PFSK-1 (cell line): ENCODE data around the gene SLC7A1.

Source experiments
- FOXP2 ChIP-seq: optimal IDR thresholded peaks from 2 replicates; pipeline ENCODE3; 2011; ENCODE audit warnings: borderline replicate concordance, control low read depth, inconsistent platforms; ENCODE audit not compliant: insufficient read depth; ENCODE audit errors: extremely low read length, extremely low read depth
- POLR2AphosphoS5 ChIP-seq: IDR thresholded peaks from 2 replicates; pipeline ENCODE4 v1.6.1; 2012; ENCODE audit warnings: low read depth, mild to moderate bottlenecking, control low read depth, low read length, moderate library complexity
- SIN3A ChIP-seq: IDR thresholded peaks from 2 replicates; pipeline ENCODE4 v1.6.1; 2012; ENCODE audit warnings: mild to moderate bottlenecking, low read length, moderate library complexity, borderline replicate concordance; ENCODE audit not compliant: insufficient read depth
- TAF1 ChIP-seq: IDR thresholded peaks from 2 replicates; pipeline ENCODE4 v1.6.1; 2012; ENCODE audit warnings: low read length, control low read depth, borderline replicate concordance; ENCODE audit not compliant: insufficient read depth
- TF ChIP-seq, protein P1 (sequence below), 2 experiments: IDR thresholded peaks; 2 replicates each; pipeline versions ENCODE4 v1.6.1 to v1.8.0; 2011 to 2012; ENCODE audit warnings: low read depth in 2 of 2, low read length in 2 of 2, control low read depth in 1 of 2, inconsistent platforms in 1 of 2, mild to moderate bottlenecking in 1 of 2, moderate library complexity in 1 of 2; ENCODE audit not compliant: insufficient read depth in 1 of 2

Gene SLC7A1

DNA sequence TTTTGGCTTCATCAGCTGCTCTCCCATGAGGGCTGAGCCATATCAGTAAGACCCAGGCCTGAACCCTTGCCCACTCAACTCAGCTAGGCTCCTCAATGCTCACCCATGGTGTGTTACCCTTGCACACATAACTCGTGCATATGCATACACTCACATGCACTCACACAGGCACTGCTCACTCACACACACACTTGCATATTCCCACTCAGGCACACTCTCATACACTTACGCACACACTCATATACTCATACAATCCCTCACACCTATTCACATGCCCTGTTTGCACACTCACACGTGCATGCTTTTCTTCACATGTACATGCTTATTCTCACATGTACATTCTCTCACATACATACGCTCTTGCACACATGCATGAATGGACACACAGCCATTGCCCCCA lies 93.8 kb downstream of the SLC7A1 start:
- TF ChIP-seq FOXP2: no peak
- TF ChIP-seq, protein P1, sequence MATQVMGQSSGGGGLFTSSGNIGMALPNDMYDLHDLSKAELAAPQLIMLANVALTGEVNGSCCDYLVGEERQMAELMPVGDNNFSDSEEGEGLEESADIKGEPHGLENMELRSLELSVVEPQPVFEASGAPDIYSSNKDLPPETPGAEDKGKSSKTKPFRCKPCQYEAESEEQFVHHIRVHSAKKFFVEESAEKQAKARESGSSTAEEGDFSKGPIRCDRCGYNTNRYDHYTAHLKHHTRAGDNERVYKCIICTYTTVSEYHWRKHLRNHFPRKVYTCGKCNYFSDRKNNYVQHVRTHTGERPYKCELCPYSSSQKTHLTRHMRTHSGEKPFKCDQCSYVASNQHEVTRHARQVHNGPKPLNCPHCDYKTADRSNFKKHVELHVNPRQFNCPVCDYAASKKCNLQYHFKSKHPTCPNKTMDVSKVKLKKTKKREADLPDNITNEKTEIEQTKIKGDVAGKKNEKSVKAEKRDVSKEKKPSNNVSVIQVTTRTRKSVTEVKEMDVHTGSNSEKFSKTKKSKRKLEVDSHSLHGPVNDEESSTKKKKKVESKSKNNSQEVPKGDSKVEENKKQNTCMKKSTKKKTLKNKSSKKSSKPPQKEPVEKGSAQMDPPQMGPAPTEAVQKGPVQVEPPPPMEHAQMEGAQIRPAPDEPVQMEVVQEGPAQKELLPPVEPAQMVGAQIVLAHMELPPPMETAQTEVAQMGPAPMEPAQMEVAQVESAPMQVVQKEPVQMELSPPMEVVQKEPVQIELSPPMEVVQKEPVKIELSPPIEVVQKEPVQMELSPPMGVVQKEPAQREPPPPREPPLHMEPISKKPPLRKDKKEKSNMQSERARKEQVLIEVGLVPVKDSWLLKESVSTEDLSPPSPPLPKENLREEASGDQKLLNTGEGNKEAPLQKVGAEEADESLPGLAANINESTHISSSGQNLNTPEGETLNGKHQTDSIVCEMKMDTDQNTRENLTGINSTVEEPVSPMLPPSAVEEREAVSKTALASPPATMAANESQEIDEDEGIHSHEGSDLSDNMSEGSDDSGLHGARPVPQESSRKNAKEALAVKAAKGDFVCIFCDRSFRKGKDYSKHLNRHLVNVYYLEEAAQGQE (IDR thresholded peaks at IDR 0.05; ENCODE audit: insufficient read depth in 1 of 2, low read depth in 2 of 2, low read length in 2 of 2): no peak
- no peak for TF ChIP-seq TAF1
- no peak for TF ChIP-seq POLR2AphosphoS5
- no peak for TF ChIP-seq SIN3A

DNA sequence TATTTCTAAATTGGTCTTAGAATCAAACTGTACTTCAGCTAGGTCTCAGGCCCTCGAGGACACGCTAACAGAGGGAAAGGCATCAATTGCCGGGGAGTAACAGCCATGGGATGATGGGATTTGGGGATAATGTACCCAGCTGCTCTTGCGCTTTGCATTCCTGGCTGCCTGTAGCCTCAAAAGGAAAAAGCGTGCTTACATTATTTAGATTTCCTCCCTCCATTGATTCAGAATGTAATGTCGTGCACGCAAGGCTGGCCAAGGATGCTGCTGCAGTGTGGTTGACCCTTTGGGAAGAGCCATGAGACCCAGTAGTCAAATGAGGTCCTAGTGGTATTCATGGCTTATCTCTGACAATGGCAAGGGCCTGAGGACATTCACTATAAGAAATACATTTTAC lies 95.1 kb downstream of the SLC7A1 start:
- TF ChIP-seq POLR2AphosphoS5: no peak
- no peak for TF ChIP-seq TAF1
- no peak for TF ChIP-seq FOXP2
- TF ChIP-seq, protein P1 (IDR thresholded peaks at IDR 0.05; ENCODE audit: insufficient read depth in 1 of 2, low read depth in 2 of 2, low read length in 2 of 2): no peak
- no peak for TF ChIP-seq SIN3A

DNA sequence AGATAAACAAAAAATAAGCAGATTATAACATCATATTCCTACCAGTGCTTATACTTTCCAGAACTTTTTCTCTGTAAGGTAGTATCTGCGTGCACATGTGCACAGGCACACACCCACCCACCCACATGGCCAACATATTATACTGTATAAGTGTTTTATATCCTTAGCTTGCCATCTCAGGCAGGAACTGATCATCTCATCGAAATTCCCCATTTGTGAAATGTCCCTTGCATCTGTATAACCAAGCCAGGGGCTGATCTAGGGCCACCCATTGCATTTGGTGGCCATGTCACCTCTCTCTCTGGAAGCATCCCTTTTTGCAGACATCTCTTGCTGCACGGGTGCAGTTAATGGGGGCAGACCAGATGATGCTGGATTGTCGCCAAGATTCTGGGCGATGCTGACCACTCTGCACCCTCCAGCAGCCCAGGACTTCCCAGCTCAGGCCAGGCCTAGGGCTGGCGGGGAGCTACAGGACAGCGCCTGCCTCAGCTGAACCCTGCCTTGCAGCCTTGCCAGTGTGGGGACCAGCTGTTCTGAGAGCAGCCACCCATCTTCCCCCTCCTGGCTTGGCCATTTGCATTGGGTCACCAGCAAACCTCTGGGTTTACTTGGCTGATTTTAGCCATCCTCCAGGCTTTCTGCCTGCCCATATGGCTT lies 95.9 kb downstream of the SLC7A1 start:
- no peak for TF ChIP-seq POLR2AphosphoS5
- no peak for TF ChIP-seq FOXP2

DNA sequence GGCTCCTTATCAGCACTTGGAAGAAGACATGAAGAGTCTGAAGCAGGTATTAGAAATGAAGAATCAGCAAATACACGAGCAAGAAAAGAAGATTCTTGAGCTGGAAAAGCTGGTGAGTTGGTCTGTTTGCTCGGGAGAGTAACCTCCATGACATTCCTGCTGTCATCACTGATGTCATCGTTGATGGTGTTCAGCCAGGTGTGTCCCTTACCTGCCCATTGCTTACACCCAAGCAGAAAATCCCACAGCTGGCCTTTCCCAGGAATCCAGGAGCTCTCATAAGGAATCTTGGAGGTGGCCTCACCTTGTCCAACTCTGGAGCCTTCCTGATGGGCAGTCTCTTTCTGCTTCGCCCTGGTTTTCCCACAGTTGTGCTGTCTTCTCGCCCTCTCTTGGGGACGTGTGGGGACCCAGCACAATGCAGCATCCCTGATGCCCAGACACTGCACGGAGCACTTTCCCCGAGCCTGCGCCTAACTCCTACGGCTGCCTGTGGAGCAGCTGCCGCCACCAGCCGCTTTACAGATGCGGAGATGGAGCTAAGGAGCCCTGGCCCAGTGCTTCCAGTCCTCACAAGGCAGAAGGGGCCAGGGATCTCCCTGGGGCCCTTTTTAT lies 97.0 kb downstream of the SLC7A1 start:
- TF ChIP-seq SIN3A: no peak
- TF ChIP-seq, protein P1 (IDR thresholded peaks at IDR 0.05; ENCODE audit: insufficient read depth in 1 of 2, low read depth in 2 of 2, low read length in 2 of 2): no peak
- TF ChIP-seq TAF1: no peak
- no peak for TF ChIP-seq FOXP2
- no peak for TF ChIP-seq POLR2AphosphoS5

DNA sequence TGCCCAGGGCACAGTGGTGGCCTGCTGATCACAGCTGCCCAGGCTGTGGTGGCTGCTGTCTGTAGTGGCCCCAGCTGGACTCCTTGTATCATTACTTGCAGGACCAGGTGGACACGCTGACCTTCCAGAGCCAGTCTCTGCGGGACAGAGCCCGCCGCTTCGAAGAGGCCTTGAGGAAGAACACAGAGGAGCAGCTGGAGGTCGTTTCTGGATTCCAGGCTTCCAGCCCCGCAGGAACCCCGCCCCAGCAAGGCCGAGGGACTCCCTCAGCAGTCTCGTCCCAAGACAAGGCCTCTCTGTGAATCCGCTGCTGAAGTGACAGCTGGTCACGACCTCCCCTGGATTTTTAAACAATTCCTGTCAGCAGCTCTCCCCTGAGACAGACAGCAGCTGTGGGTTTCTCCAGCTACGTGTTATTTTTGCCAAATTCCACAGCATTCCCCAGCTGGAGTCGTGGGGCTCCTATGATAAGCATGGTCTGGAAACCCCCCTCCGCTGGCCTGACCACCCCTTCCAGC lies 98.3 kb downstream of the SLC7A1 start:
- no peak for TF ChIP-seq SIN3A
- TF ChIP-seq, protein P1 (IDR thresholded peaks at IDR 0.05; ENCODE audit: insufficient read depth in 1 of 2, low read depth in 2 of 2, low read length in 2 of 2): no peak
- TF ChIP-seq POLR2AphosphoS5: no peak
- no peak for TF ChIP-seq TAF1
- no peak for TF ChIP-seq FOXP2
